Fibroblast of skin of left quadriceps (primary cell): Measurements from ENCODE around the gene ZNF785.
"Not testable (repeated sequence)": the region's sequence is repeated elsewhere in the genome, so short reads cannot be mapped to it uniquely, and the experiment has no call there.

Source experiments
- DNase-seq, 2 experiments: peaks; one replicate each; pipeline ENCODE4 v3.0.0-alpha.2; 2013; ENCODE audit warnings: low read depth in 2 of 2

ZNF785 gene

DNA sequence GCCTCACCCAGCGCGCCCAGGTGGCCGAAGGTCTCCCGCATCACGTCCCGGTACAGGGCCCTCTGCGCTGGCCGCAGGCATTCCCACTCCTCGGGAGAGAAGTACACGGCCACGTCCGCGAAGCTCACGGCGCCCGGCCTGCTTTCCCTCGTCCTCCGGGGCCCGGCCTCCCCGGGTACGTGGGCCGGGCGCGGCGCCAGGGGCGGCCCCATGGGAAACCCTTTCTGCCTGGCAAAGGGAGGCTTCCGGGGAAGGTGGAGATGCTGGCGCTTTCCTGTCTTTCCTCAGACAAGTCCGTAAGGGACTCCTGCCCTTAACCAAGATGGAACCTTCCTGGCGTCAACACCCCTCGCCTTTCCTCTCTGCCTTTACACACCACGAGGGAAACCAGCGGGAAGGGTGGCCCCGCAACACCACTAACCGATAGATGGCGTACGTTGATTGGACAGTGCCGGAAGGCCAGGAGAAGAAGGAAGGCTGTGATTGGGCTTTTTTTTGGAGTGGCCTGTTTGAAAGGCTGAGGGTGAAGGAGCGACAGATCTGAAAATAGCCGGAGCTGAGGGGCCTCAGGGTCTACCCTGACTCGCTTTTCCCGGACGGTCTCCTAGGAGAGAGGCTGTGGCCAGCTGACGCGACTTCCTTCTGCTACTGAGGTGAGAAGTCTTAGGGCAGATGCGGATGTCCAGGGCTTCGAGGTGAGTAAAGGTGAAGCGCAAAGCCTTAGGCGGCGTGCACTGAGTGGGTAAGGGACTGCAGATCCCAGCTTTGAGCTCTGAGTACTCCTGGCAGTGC is at the start of gene ZNF785:
Gene ZNF785, minus strand, starts transcription at position 298 of the 792 bp plus-strand sequence. Its CDS starts 86 bp downstream, at position 212.
- DNase-seq = peak; percentile 98 to 99

- DNase-seq = no peak
Measured at GRCh38 chr16:30633526-30633925, 48.0 kb upstream of the ZNF785 start.

GRCh38 chr16:30632454-30632853 is 47.0 kb upstream of the ZNF785 start:
- not testable (repeated sequence) for DNase-seq

DNA sequence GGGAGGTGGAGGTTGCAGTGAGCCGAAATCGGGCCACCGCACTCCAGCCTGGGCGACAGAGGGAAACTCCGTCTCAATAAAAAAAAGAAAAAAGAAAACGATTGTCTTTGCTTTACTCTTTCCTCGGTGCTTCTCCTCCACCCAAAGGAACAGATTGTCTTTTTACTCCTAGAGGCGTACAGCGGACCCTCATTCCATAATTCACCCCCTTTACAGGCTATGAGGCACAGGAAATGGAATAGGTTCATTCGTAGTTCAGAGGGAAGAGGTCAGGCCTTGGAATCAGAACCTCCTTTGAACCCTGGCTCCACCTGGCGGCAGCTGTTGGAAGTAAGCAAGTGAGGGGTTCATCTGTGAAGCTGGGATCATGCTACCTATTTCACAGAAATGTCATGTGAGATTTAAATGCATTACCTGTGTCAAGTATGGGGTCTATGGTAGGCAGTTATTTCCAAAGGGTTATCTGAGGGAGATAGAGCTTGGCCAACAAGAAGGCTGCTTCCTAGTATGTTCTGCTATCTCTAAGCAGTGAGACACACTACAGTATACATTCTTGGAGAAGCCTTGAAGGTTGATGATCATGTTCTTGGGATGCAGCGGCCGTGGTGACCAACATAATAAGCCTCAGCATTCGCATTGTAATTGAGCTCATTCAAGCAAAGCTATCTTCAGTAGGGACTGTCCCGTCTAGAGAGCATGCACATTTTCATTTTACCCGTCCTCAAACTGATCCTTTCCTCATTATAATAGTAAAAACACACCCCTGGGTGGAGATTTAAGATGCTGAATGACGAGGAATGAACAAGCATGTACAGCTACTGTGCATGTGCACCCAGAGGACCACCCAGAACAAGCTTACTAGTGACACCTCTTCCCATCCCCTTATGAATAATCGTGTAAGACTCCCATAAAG is 43.4 kb upstream of the ZNF785 start:
- DNase-seq = no peak

DNA sequence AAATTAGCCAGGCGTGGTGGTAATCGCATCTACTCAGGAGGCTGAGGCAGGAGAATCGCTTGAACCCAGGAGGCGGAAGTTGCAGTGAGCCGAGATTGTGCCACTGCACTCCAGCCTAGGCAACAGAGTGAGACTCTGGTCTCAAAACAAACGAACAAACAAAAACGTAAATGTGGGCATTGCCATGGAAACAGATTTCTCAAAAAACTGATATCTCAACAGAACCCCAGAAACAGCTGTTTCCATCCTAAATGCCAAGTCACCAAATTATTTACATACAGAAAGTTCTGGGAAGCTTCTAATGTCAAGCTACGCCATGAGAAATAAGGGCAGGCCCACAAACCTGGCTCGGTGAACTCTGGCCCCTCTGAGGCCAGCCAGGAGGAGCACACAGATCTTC is 40.7 kb upstream of the ZNF785 start:
- DNase-seq = no peak

- no peak for DNase-seq
Measured at GRCh38 chr16:30623536-30624283, 38.2 kb upstream of the ZNF785 start.

- DNase-seq = no peak
Measured at GRCh38 chr16:30622455-30623032, 37.0 kb upstream of the ZNF785 start.

- peak; percentile 57 to 64 for DNase-seq
Measured at GRCh38 chr16:30621765-30622164, 36.3 kb upstream of the ZNF785 start.

DNA sequence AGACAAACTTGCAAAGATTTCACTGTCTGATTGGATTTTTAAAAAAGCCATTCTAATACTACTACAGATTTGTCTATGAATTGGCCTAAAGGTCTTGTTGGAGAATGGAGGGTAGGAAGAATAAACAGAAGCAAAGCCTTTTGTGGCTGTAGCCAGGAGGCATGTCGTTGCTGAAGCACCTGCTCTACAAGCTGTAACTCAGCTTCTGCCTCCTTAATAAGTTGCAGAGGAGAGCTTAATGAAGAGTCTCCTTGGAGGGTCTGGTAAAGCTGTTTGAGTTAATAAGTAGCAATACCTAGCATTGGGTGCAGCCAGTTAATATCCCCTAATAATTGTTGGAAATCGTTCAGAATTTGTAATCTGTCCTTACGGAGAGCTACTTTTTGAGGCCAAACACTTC is 34.7 kb upstream of the ZNF785 start:
- DNase-seq = no peak

- no peak for DNase-seq
Measured at GRCh38 chr16:30619638-30620037, 34.1 kb upstream of the ZNF785 start.

DNA sequence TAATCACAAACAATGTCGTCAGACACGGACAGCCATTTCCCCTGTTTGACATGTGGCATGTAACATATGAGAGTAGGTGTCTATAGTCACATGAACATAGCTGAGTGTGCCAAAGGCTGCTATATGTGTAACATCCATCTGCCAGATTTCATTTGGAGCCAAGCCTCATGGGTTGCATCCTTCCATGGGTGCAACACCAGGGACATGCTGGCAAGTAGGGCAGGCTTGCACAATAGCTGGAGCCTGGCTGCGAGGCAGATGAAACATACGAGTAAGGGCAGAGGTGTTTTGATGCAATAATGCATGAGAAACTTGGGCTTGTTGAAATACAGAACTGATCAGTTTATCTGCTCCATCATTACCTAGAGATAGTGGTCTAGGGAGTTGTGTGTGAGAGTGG is 33.7 kb upstream of the ZNF785 start:
- DNase-seq = no peak

DNA sequence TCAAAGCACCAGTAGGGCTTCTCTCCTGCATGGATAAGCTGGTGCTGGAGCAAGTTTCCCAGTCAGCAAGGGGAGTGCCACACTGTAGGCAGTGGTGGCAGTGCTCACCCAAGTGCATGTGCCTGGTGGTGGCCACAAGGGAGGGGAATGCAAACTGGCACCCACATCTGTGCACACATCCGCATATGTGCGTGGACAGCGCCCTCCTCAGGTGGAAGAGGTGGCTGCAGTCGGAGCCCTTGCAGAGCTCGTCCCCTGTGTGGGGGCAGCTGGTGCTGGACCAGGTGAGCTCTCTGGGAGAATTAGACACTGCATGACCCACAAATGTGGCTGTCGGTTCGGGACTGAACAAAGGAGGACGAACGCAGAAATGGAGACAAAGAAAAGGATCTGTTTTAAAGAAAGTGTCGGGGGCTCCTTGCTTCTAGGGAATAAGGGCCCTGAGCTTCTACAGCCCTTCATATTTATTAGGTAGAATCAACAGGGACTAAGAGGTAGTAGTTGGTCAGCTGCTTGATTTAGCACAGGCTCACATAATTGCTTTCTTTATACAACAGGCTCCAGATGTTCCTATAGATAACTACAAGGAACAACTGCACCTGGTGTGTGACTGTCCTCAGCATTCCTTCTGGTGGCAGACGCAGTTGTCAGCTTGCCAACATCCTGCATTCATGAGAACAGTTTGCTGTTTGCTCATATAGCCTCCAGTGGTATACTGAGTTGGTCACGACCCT is 30.0 kb upstream of the ZNF785 start:
- no peak for DNase-seq

DNA sequence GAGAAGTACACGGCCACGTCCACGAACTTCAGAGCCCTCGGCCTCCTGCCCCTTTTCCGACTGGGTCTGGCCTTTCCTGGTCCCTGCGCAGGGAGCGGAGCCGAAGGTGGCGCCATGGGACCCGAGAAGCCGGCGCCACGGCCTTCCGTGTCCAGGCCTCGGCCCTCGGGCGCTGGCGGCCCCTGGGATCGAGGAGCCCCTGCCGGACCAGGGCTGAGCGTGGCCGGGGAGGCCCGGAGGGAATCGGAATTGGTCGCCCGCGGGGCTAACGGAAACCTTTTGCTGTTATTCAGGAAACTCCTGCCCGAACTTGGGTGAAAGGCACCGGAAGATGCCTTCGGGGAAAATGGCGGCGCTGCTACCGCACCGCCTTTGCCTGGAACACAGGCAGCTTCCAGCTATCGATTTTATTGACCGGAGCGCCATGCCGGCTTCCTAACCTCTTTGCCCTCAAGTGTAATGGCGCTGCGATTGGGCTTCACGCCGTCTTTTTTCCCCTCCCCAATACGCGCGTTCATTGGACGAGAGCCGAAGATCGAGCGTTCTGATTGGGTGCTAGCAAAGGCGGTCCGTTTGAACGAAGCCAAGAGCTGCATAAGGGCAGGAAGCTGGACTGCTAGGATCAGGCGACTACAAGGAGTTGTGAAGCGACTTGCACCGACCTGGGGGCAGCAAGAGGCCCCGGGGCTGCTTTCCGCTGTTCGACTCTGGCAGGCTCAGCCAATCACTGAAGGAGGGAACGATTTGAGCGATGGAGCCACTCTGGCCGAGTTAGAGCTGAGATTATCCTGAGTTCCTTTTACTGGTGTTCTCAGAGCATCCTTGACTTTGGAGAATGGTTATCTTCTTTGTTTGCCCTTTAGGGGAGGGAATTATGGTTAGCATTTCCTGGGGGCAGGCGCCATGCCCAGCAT is 24.7 kb upstream of the ZNF785 start, which contains the start of gene ZNF689:
Gene ZNF689, minus strand, starts transcription at position 464 of the 914 bp plus-strand sequence. Its CDS starts 348 bp downstream, at position 116.
- DNase-seq = peak; percentile 95

- no peak for DNase-seq
Measured at GRCh38 chr16:30609002-30609925, 23.8 kb upstream of the ZNF785 start.

GRCh38 chr16:30606004-30606403 is 20.5 kb upstream of the ZNF785 start:
- no peak for DNase-seq

DNA sequence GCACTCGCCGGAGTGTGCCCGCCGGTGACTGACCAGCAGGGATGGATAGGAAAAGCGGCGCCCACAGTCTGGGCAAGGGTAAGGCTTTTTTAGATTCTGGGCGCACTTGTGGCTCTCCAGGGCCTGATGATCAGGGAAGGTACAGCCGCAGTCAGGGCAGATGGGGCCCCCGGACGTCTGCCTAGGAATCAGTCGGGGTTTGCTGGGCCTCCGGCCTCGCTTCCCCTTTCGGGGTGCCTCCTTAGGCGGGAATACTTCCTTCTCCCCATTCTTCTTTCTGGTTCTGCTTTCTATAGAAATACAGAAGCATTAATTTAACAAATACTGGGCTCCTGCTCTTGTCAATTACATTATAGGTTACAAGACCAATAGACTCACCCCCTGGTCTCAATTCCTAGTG is 19.7 kb upstream of the ZNF785 start:
- DNase-seq = no peak

DNA sequence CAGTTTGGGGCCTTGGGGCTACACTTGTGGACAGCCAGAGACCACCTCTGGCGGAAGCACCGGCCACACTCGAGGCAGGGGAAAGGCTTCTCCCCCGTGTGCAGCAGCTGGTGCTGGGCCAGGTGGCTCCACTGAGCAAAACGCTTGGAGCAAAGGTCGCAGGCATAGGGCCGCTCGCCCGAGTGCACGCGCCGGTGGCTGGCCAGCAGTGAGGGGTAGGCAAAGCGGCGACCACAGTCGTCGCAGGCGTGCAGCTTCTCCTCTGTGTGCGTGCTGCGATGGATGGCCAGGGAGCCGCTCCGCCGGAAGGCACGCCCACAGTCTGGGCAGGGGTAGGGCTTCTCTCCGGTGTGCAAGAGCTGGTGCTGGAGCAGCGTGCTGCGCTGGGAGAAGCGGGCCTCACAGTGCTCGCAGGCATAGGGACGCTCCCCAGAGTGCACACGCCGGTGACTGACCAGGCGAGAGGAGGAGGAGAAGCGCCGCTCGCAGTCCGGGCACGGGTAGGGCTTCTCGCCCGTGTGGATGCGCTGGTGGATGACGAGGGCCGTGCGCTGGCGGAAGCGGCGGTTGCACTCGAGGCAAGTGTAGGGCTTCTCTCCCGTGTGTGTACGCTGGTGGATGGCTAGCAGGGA is 18.9 kb upstream of the ZNF785 start:
- no peak for DNase-seq

DNA sequence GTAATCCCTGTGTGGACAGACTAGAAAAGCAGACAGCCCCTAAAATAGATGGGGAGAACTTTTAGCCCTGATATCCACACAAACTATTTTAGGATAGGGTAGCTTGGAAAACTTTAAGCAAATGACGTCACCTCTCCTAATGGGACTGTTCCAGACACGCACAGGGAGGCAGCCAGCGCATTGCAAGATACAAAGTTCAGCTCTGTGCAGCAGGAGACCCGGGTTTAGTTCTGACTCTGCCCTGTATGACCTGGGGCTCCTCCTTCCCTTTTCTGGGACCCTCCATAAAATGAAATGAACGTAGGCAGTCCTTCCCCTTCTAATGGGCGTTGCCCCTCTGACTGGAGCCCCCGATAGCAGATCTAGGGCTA is 18.4 kb upstream of the ZNF785 start:
- DNase-seq = no peak
